Measurements from ENCODE around the gene SERGEF. TPM values are rescaled to one million over a fixed set of nuclear protein-coding genes. Genes with fewer than 3 reads are reported as not detected.

The SERGEF gene
- total RNA-seq, 1 experiment from 2014 or later, result 31.4 TPM

GRCh38 chr11:17793642-17794170, 219.1 kb downstream of the SERGEF start:
- H4K20me1 ChIP-seq (ENCODE audit: control insufficient read depth, insufficient read depth, insufficient read length), result no peaks in the 10 kb centered on the region
- no peak overlapping the region; the same call in 1 of the 2 replicates for H3K14ac ChIP-seq (ENCODE audit: insufficient read depth, low read length)
- H3K27ac ChIP-seq (ENCODE audit: insufficient read length, low read depth, low read length), result no peak overlapping the region
- Mint-ChIP-seq H3K27me3 (ENCODE audit: low read depth) (no peaks in the 10 kb centered on the region), H3K9me3 (no peaks in the 10 kb centered on the region), H3K4me1 (peaks cover 0 to 3% of the 10 kb centered on the region in 2 experiments; a peak in 1 of 4 replicates), H3K36me3 (ENCODE audit: insufficient read depth in 1 of 3, low read depth in 3 of 3) (no peaks in the 10 kb centered on the region), H3K27ac (no peak overlapping the region), H3K4me3 (no peak overlapping the region)
- H2AFZ ChIP-seq (ENCODE audit: low read length), result no peak overlapping the region
- no peak overlapping the region for H2BK120ac ChIP-seq (ENCODE audit: low read depth, low read length, poor library complexity, severe bottlenecking)
- H3K79me1 ChIP-seq (ENCODE audit: insufficient read depth, low read depth, low read length, poor library complexity, severe bottlenecking), result no peaks in the 10 kb centered on the region
- no peak overlapping the region for H3K56ac ChIP-seq (ENCODE audit: insufficient read length, low read depth, low read length)
- H4K5ac ChIP-seq (ENCODE audit: insufficient read length, low read depth, low read length), result no peak overlapping the region
- no peak overlapping the region for H3K4ac ChIP-seq (ENCODE audit: low read depth, low read length)
- no peak overlapping the region for H2BK5ac ChIP-seq (ENCODE audit: insufficient read length, low read length)
- no peak overlapping the region for H4K8ac ChIP-seq (replicated peaks; ENCODE audit: insufficient read length, low read depth, low read length)
- H3K79me2 ChIP-seq (ENCODE audit: insufficient read depth, low read length), result no peaks in the 10 kb centered on the region
- H2BK20ac ChIP-seq (ENCODE audit: low read depth, low read length, poor library complexity, severe bottlenecking), result no peak overlapping the region
- no peak overlapping the region for H3K18ac ChIP-seq (ENCODE audit: insufficient read length, low read depth, low read length)
- no CpG with 5 or more reads among the region's 7 CpGs for WGBS (ENCODE audit: extremely low coverage, insufficient read length, low lambda C conversion rate)
- no peak overlapping the region for H2BK15ac ChIP-seq (ENCODE audit: low read depth, low read length)
- no peak overlapping the region for H4K91ac ChIP-seq (ENCODE audit: insufficient read length, low read depth, low read length)
- no peak overlapping the region for H2AK5ac ChIP-seq (ENCODE audit: insufficient read length, low read length)
- H3K27me3 ChIP-seq (ENCODE audit: insufficient read depth, low read length), result no peaks in the 10 kb centered on the region
- no peak for DNase-seq
- TF ChIP-seq, protein P1, sequence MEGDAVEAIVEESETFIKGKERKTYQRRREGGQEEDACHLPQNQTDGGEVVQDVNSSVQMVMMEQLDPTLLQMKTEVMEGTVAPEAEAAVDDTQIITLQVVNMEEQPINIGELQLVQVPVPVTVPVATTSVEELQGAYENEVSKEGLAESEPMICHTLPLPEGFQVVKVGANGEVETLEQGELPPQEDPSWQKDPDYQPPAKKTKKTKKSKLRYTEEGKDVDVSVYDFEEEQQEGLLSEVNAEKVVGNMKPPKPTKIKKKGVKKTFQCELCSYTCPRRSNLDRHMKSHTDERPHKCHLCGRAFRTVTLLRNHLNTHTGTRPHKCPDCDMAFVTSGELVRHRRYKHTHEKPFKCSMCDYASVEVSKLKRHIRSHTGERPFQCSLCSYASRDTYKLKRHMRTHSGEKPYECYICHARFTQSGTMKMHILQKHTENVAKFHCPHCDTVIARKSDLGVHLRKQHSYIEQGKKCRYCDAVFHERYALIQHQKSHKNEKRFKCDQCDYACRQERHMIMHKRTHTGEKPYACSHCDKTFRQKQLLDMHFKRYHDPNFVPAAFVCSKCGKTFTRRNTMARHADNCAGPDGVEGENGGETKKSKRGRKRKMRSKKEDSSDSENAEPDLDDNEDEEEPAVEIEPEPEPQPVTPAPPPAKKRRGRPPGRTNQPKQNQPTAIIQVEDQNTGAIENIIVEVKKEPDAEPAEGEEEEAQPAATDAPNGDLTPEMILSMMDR (conservative IDR thresholded peaks at IDR 0.05), result no peak
- no peak overlapping the region for H3K4me2 ChIP-seq (ENCODE audit: insufficient read depth, insufficient read length, low read length)
- no peak overlapping the region for H2BK12ac ChIP-seq (ENCODE audit: insufficient read length, low read depth, low read length)
- H3K9ac ChIP-seq (ENCODE audit: extremely low read depth, insufficient read length, low read length), result no peak overlapping the region
- no peak overlapping the region for H3T11ph ChIP-seq (ENCODE audit: low read length)
- H3K9me3 ChIP-seq (ENCODE audit: control insufficient read depth, low read depth, low read length), result no peaks in the 10 kb centered on the region
- no peaks in the 10 kb centered on the region for H3K4me1 ChIP-seq (ENCODE audit: insufficient read depth, low read length)
- no peak overlapping the region for H3K23ac ChIP-seq (ENCODE audit: insufficient read length, low read depth, low read length)
- no peaks in the 10 kb centered on the region for H3K23me2 ChIP-seq (ENCODE audit: insufficient read length, low read depth, low read length, poor library complexity, severe bottlenecking)
